Fibroblast of skin of left biceps (primary cell): ENCODE results near the gene TMEM52.

Experiments used
- DNase-seq, 2 experiments: peaks; one replicate each; pipeline ENCODE4 v3.0.0-alpha.2; 2013; ENCODE audit warnings: low read depth in 2 of 2

Gene TMEM52

GRCh38 chr1:1918901-1919303, at the start of gene TMEM52:
Gene TMEM52 (minus strand): TSS chr1:1919279. CDS start chr1:1919265, 14 bp downstream.
- no peak for DNase-seq

- no peak for DNase-seq
These were observed 48.8 kb upstream of the TMEM52 start for GRCh38 chr1:1967879-1968278.

- no peak for DNase-seq
These were observed 48.1 kb upstream of the TMEM52 start for GRCh38 chr1:1967151-1967550.

- no peak for DNase-seq
These were observed 47.1 kb upstream of the TMEM52 start for GRCh38 chr1:1966071-1966740.

GRCh38 chr1:1965546-1965945, 46.5 kb upstream of the TMEM52 start:
- no peak for DNase-seq

- DNase-seq = no peak
These were observed 45.7 kb upstream of the TMEM52 start for GRCh38 chr1:1964811-1965210.

GRCh38 chr1:1963570-1963969, 44.5 kb upstream of the TMEM52 start:
- no peak for DNase-seq

- no peak for DNase-seq
These were observed 43.7 kb upstream of the TMEM52 start for GRCh38 chr1:1962752-1963151.

- no peak for DNase-seq
These were observed 41.6 kb upstream of the TMEM52 start for GRCh38 chr1:1960480-1961196.

- DNase-seq = peak; percentile 22 to 33
These were observed 40.9 kb upstream of the TMEM52 start for GRCh38 chr1:1959840-1960479.

GRCh38 chr1:1959459-1959839, 40.4 kb upstream of the TMEM52 start:
- no peak for DNase-seq

- no peak for DNase-seq
These were observed 39.0 kb upstream of the TMEM52 start for GRCh38 chr1:1958071-1958541.

- no peak for DNase-seq
These were observed 38.5 kb upstream of the TMEM52 start for GRCh38 chr1:1957533-1957961.

- DNase-seq = no peak
These were observed 37.8 kb upstream of the TMEM52 start for GRCh38 chr1:1956586-1957532.

GRCh38 chr1:1956101-1956500, 37.0 kb upstream of the TMEM52 start:
- DNase-seq = no peak

- DNase-seq = no peak
These were observed 36.6 kb upstream of the TMEM52 start for GRCh38 chr1:1955621-1956094.

- DNase-seq = no peak
These were observed 35.9 kb upstream of the TMEM52 start for GRCh38 chr1:1954831-1955441.

GRCh38 chr1:1954015-1954414, 34.9 kb upstream of the TMEM52 start:
- no peak for DNase-seq

GRCh38 chr1:1950940-1951339, 31.9 kb upstream of the TMEM52 start:
- no peak for DNase-seq

GRCh38 chr1:1948783-1949182, 29.7 kb upstream of the TMEM52 start:
- DNase-seq = no peak

- DNase-seq = no peak
These were observed 28.4 kb upstream of the TMEM52 start for GRCh38 chr1:1947493-1947892.
